Measurements from ENCODE around the gene TASOR2.

The TASOR2 gene

GRCh38 chr10:5656737-5657579, 27.7 kb upstream of the TASOR2 start:
- FAIRE-seq = no peak
- no peak for DNase-seq (ENCODE audit: insufficient read length, low spot score)

- DNase-seq (ENCODE audit: insufficient read length, low spot score) = no peak
- no peak for FAIRE-seq
Measured at GRCh38 chr10:5658871-5659618, 25.6 kb upstream of the TASOR2 start.

- DNase-seq (ENCODE audit: insufficient read length, low spot score) = peak; percentile 51
- FAIRE-seq = peak; percentile 31
Measured at GRCh38 chr10:5659702-5660528, 24.7 kb upstream of the TASOR2 start.

GRCh38 chr10:5661043-5661442, 23.6 kb upstream of the TASOR2 start:
- FAIRE-seq = no peak
- DNase-seq (ENCODE audit: insufficient read length, low spot score) = no peak

GRCh38 chr10:5662708-5663579, 21.7 kb upstream of the TASOR2 start:
- no peak for FAIRE-seq
- DNase-seq (ENCODE audit: insufficient read length, low spot score) = no peak

GRCh38 chr10:5663692-5664427, 20.8 kb upstream of the TASOR2 start:
- no peak for DNase-seq (ENCODE audit: insufficient read length, low spot score)
- no peak for FAIRE-seq

GRCh38 chr10:5665373-5666007, 19.1 kb upstream of the TASOR2 start:
- FAIRE-seq (no peak), DNase-seq (ENCODE audit: insufficient read length, low spot score) (no peak)

GRCh38 chr10:5666008-5666840, 18.4 kb upstream of the TASOR2 start, which contains the start of gene ASB13:
TSS of gene ASB13 (minus strand) at chr10:5666595. CDS start at chr10:5666551, 44 bp downstream.
- FAIRE-seq = no peak
- DNase-seq (ENCODE audit: insufficient read length, low spot score) = peak; percentile 52

GRCh38 chr10:5666841-5667630, 17.6 kb upstream of the TASOR2 start:
- FAIRE-seq = peak; percentile 75
- no peak for DNase-seq (ENCODE audit: insufficient read length, low spot score)

GRCh38 chr10:5668429-5668828, 16.2 kb upstream of the TASOR2 start:
- no peak for DNase-seq (ENCODE audit: insufficient read length, low spot score)
- no peak for FAIRE-seq

GRCh38 chr10:5669604-5670003, 15.0 kb upstream of the TASOR2 start:
- FAIRE-seq (no peak), DNase-seq (ENCODE audit: insufficient read length, low spot score) (no peak)

GRCh38 chr10:5670662-5671375, 13.8 kb upstream of the TASOR2 start:
- DNase-seq (ENCODE audit: insufficient read length, low spot score) = no peak
- FAIRE-seq = no peak

- DNase-seq (ENCODE audit: insufficient read length, low spot score) (no peak), FAIRE-seq (no peak)
Measured at GRCh38 chr10:5678397-5679036, 6.1 kb upstream of the TASOR2 start.

- no peak for DNase-seq (ENCODE audit: insufficient read length, low spot score)
- FAIRE-seq = no peak
Measured at GRCh38 chr10:5679037-5679435, 5.6 kb upstream of the TASOR2 start.

GRCh38 chr10:5679606-5680005, 5.0 kb upstream of the TASOR2 start:
- DNase-seq (ENCODE audit: insufficient read length, low spot score) = no peak
- no peak for FAIRE-seq

- no peak for FAIRE-seq
- DNase-seq (ENCODE audit: insufficient read length, low spot score) = no peak
Measured at GRCh38 chr10:5681930-5682329, 2.7 kb upstream of the TASOR2 start.

Data from HTR-8/SVneo (cell line).